ENCODE results near the gene FAM241A.

DNA sequence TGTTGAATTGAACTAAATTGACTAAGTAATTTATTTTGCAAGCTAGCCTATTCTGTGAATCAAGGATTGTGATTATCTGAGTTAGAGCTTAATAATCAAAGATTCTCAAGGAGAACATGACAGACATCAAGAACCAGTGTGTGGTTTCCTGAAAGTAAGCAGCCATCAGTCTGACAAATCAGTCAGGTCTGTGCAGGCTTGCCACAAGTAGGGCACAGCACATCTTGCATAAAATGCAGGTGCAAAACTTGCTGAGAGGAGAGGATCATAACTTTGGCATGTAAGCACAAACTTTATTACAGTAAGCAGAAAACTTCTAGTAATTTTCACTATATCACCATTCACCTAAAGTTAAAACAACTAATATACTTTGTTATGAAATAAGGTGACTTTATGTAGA lies 22.5 kb downstream of the FAM241A start:
- no peak for TF ChIP-seq ZBTB7A (IDR thresholded peaks at IDR 0.05; ENCODE audit: borderline replicate concordance, control insufficient read depth, low read depth, low read length)
- TF ChIP-seq, protein P1, sequence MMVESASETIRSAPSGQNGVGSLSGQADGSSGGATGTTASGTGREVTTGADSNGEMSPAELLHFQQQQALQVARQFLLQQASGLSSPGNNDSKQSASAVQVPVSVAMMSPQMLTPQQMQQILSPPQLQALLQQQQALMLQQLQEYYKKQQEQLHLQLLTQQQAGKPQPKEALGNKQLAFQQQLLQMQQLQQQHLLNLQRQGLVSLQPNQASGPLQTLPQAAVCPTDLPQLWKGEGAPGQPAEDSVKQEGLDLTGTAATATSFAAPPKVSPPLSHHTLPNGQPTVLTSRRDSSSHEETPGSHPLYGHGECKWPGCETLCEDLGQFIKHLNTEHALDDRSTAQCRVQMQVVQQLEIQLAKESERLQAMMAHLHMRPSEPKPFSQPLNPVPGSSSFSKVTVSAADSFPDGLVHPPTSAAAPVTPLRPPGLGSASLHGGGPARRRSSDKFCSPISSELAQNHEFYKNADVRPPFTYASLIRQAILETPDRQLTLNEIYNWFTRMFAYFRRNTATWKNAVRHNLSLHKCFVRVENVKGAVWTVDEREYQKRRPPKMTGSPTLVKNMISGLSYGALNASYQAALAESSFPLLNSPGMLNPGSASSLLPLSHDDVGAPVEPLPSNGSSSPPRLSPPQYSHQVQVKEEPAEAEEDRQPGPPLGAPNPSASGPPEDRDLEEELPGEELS (CRISPR knock-in tag; IDR thresholded peaks at IDR 0.05; ENCODE audit: borderline replicate concordance) = no peak
- TF ChIP-seq POLR2A (conservative IDR thresholded peaks at IDR 0.05) = no peak

Measured in K562 (cell line).